Measurements from ENCODE around the gene DNASE2B.

The DNASE2B gene, protein sequence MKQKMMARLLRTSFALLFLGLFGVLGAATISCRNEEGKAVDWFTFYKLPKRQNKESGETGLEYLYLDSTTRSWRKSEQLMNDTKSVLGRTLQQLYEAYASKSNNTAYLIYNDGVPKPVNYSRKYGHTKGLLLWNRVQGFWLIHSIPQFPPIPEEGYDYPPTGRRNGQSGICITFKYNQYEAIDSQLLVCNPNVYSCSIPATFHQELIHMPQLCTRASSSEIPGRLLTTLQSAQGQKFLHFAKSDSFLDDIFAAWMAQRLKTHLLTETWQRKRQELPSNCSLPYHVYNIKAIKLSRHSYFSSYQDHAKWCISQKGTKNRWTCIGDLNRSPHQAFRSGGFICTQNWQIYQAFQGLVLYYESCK
- total RNA-seq, result 0 reads per million in 4 donors

DNA sequence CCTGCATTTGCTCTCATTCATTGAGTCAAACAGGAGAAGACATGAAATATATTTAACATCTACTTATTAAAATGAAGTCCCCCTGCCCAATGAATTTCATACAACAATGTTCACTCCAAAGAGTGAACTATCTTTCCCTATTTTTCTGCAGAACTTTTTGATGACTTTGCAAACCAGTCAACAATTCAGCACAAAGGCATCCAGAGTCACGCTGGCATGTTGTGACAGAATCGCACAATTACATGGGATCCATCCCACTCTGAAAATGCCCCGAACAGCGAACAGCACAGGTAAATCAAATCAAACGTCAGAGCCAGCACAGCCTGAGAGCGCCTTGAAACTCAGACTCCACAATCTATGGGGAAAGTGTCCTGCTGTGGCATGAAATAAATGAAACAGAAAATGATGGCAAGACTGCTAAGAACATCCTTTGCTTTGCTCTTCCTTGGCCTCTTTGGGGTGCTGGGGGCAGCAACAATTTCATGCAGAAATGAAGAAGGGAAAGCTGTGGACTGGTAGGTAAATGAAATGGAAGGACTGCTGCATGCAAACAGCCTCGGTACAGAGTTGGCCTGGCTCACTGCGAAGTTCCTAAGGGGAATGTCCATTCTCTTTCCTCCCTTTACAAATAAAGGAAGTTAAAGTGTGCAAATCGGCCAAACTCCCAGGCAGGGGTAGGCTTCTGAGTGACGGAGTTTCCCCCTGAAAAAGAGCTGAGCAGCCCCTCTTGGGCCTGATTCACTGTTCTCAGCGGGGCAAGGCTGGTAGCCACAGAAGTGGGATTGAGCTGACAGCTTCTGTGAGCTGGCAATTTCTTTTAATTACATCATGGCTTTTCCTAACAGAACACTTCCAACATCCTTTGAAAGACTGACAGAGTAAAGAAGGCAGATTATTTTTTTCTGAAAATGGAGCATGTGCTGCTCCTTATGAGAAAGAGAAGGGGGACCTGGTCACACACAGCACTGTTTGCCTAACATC is at the start of gene DNASE2B:
DNASE2B (plus strand) TSS at position 310 of the 981 bp plus-strand sequence; CDS start at position 391, 81 bp downstream.
- no peak for DNase-seq

DNA sequence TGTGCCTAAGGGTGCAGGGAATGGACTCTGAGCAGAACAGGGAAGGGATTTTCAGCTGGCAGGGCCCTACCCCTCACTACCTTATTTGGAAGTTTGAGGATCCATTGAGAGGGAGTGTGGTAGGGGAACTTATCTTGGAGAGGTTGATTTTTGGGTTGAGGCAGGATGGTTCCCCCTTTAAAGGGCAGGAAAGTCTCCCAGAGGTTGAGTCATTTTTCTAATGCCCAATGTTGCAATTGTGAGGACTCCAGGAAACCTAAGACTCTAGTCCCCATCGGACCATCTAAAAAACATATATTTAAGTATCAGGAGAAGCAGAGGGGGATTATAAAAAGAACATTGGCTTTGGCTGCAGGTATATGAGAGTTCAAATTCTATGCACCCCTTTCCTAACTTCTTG is 49.5 kb upstream of the DNASE2B start:
- DNase-seq, result no peak

DNA sequence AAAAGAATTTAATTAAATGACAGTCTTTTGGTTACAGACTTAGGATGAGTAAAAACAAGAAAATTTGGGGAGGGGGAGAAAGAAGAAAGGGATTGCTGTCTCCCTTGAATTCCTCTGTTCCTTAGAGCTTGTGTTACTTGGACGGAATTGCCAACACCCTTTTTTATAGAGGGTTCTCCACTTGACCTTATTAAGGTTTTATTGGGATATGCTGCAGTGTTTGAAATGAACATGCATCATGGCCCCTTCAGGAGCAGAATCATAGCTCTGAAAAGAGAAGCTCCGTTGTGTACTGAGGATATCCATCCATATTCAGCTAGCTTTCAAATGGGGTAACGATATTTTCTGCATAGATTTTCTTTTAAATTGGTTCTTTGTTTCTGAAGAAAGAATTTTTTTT is 48.2 kb upstream of the DNASE2B start:
- no peak for DNase-seq

DNA sequence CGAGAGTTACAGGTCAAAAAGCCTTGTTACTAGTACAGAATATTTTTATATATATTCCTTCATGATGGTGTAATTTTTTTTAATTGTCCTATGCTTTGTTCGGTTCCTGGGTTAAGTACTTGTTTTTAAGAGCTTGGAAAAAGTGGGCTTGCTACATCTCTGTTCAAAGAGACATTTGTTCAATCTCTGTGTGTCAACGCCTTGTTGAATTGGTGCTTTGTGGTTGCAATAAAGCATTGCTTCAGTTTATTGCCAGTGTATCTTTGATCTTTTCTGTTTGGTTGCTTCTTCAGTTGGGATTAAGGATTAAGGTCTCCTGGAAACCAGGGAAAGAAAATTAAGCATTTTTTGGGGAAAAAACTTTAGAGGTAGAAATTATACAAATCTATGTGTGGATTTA is 47.7 kb upstream of the DNASE2B start:
- DNase-seq, result no peak

DNA sequence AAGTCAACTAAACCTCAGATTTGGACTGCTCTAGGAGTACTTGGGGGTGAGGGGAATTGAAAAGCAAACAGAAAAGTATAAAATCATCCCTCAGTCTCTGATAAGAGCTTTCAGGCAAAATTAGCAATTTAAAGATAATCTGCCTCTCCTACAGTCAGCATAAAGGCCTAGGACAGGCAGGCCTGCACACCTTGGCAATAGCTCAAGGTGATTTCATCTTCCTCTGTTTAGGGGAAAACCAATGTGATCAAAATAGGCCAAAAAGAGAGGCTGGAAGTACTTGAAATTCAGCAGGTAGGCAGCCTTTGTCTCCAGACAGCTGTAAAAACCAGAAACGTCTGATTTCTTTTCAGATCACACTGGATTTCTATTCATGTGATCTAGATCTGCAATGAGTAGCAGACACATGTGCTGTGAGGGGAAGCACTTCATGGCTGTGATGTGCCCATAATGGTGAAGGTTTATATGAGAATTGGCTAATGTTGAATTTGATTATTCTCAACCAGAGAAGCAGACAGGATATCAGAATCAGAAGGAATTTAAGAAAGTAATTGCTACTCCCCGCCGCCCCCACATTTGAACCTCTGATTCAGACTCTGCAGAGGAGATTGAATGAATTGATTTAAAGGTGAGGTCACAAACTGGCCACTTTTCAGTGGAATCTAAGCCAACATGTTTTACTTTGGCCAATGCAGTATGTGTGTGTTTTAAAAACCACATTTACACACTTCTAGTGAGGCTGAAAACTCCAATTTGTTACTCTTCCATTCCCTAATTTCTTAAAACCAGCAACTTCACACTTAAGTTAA is 45.8 kb upstream of the DNASE2B start:
- DNase-seq, result no peak

DNA sequence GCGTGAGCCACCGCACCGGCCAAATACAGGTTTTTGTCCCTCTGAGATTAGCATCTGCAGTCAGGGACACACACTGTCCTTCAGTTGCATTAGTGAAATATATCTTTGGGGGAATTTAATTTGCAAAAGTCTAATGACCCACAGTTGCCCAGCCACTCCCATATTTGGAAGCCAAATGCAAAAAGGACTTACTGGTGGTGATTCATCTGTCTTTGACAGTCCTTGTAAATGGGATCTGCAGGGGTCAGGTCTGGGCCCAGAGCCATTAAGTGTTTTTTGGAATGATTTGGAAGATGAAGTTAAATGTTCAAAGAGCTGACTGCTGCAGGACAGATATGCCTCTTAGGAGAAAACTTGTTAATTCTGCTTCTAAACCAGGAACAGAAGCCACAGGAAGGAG is 44.6 kb upstream of the DNASE2B start:
- DNase-seq, result no peak

DNA sequence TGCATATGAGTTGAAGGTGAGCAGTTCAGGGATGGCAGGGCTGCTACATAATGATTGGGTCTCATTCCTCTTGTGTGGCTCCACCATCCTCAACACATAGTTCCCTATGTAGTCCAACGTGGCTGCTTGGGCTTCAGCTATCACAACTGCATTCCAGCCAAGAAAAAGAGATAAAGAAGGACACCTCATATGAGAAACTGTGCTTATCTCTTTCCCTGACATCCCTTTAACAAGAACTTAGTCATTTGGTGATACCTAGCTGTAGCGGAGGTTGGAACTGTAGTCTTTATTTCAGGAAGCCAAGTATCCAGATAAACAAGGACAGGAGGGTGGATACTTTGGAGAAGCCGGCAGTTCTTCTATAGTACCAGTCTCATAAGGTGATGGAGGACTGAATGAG is 42.7 kb upstream of the DNASE2B start:
- no peak for DNase-seq

DNA sequence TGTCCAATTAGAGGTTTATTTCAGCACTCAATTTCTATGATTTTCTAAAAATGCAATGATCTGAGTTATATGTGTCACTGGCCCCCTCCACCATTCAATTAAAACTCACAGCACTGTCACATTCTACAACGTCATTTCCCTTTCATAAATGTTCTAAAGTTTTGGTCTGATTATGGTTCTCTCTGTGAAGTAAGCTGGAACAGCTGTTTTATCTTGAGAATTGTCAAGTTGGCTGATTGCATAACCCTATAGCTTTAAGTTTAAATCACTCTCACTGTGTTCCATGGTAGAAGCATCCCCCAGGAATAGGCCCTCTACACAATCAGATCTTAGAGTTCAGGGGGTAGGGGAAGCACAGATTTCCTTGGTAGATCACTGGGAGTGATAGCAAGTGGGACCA is 41.4 kb upstream of the DNASE2B start:
- no peak for DNase-seq

DNA sequence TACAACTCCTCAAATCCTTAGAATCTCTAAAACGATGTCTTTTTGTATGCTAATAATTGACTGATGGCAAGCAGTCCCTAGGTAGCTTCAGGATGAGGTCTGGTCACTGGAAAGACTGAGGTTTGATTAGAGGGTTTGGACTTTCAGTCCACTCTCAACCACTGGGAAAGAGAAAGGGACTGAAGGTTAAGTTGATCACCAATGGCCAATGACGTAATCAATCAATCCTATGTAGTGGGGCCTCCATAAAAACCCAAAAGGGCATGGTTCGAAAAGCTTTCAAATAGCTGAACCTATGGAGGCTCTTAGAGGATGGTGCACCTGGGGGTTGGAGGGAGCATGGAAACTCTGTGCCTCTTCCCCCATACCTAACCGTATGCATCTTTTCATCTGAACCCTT is 39.6 kb upstream of the DNASE2B start:
- DNase-seq, result no peak

DNA sequence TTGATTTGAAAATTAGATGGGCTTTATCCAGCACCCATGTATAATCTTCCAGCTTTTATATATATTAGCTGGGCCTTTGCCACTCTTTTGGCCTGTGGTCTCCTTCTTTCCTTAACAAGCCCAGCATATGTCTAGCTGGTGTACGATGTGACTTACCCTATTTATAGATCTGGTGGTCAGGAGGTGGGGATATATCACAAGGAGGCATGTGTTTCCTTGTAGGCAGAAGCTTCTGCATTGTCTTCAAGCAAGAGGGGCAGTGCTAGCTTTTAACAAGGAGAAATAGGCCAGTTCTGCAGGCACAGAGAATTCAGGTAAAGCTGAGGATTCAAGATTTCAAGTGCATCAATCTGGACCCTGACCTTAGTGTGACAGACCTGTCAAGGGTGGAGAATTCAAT is 38.0 kb upstream of the DNASE2B start:
- no peak for DNase-seq

DNA sequence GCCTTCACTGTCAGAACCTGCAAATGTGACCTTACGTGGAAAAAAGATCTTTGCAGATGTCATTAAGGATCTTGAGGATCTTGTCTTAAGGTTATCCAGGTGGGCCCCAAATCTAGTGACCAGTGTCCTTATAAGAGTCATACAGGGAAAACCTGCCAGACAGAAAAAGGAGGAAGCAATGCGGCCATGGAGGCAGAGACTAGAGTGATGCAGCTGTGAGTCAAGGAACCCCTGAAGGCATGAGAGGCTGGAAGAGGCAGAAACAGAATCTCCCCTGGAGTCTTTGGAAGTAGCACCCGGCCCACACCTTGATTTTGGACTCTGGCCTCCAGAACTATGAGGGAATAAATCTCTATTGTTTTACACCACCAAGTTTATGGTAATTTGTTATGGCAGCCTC is 36.5 kb upstream of the DNASE2B start:
- DNase-seq, result no peak

DNA sequence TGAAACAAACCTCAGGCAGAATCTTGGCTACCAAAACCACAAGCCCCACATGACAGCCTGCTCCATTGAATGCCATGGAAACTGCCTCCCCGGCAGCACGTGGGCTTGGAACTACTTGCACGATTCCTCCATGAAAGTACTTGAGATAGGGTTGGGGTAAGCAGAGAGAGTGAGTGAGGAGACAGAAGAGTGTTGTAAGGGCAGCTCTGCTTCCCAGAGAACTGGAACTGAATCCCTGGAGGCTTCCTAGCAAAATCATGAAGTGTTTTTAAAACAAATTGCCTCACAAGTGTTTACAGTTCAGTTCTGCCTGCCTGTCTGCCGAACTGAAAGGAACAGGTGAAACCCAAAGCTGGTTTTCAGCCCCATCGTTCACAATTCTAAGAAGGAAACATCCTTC is 35.3 kb upstream of the DNASE2B start:
- no peak for DNase-seq

DNA sequence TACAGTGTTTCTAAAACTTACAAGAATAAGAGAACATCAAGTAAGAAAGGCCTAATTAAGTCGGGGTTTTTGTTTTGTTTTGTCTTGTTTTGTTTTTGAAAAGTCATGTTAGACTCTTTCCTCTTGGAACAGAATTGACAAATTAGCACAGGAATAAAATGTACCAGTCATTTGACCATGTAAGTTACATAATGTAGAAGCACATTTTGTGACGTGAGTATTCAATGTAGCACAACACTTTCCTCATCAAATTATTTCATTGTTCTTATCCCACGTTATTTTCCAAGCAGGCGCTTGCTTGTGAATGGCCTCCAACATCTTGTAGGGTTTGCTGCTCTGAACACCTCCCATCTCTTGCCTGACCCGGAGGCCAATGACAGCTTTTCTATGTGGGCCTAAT is 34.7 kb upstream of the DNASE2B start:
- no peak for DNase-seq

DNA sequence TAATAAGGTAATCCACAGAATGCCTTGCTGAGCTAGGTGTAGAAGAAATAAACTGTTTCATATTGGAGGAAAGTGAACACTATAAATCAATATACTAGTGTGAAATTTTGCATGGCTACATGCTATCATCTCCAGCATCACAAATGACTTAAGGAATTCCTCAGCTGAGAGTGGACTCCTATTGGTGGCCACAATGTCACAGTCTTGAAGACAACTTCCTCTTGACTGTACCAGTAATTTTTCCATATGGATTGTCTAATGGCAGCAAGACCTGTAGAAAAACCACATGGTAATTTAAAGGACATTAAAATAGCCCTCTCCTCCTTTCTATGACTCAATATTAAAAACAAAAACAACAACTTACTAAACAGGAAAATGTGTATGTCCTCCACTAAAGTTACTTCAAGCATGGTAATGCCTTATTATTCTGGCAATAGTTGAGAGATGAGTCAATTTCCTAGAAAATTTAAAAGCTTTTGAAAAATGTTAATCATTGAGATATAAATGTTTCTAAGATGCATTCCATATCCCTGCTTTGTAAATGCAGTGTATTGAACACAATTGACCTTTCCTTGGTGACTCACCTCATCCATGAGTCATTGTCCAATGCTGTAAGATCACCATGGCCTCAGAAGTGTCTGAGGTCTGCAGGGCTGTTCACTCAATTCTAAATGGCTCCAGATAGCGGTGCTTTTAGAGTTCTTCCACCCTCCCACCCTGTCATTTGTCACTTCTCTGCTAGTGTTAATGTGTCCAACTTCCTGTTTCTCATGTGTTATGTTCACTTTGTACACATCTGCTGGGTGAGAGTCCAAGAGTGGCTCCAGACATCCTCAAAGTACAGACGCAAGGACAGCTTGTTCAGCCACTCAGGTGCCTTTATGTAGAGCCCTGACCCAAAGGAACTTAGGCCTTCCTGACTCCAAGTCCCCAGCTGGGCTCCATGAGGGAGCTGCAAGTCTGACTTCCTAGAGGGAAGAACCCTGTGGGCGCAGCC is 32.8 kb upstream of the DNASE2B start:
- DNase-seq, result no peak

DNA sequence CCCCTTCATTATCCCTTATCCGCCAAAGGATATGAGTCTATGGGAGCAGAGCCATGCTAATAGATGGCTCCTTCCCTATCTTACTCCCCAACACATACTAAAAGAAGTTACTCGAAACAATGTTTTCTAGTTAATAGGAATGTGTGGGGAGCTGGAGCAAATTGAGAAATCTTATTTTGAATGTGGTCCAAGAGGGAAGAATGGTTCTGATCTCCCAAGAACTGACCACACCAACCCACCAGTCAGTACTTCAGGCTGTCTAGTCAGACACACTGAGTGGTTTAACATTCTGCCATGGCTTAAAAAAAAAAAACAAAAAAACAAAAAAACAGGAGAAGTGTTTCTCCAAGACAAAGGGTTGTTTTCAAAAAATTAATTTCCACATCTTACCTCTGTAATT is 31.5 kb upstream of the DNASE2B start:
- no peak for DNase-seq

DNA sequence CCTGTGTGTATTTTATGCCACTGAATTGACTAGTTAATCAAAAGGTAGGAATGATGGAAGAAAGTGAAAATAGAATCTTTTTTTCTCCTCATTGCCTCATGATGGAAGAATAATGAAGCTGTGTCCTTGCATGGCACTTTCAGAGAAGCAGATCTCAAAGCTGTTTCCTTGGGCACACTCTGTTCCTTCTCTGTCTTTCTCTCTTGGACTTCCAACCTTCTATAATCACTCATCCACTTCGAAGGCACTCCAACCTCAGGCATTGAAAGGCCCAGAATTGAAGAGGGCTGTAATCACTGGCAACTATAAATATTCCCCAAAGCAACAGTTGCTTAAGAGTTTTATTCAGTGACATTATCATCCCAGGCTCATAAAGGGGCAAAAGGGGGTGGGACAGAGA is 31.1 kb upstream of the DNASE2B start:
- no peak for DNase-seq

DNA sequence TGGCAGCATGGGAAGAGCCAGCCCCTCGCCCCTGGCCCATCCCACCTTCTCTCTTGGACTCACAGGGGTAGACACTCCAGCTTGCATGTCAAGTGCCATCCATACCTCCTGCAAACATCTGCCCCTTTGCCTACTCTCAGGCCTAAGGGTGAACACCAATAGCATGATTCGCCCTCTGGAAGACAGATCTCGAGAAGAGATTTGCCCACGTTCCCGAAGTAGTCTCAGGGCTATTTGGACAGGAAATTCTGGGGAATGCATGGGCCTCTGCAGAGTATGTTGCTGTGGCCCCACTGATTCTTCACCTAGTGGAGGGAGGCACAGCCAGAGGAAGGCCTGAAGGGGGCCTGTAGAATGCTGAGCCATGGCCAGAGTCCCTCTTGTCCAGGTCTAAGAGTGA is 29.8 kb upstream of the DNASE2B start:
- no peak for DNase-seq

DNA sequence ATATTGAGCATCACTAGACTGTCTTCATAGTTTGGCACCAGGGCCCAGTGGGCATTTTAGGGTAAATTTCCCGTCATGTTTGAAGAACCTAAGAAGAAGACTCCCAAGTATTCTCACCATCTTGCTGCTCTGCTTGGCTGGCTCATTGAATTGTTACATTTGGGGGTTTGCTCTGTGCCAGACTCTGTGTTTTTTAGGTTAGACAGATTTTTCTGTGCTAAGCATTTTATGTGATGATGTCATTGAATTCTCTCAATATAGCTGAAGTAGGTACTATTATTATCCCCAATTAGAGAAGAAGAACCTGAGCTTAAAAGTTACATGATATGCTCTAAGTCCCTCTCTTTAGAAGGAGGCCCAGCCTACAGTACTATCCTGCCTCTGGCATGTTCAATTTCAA is 28.0 kb upstream of the DNASE2B start:
- DNase-seq, result no peak

DNA sequence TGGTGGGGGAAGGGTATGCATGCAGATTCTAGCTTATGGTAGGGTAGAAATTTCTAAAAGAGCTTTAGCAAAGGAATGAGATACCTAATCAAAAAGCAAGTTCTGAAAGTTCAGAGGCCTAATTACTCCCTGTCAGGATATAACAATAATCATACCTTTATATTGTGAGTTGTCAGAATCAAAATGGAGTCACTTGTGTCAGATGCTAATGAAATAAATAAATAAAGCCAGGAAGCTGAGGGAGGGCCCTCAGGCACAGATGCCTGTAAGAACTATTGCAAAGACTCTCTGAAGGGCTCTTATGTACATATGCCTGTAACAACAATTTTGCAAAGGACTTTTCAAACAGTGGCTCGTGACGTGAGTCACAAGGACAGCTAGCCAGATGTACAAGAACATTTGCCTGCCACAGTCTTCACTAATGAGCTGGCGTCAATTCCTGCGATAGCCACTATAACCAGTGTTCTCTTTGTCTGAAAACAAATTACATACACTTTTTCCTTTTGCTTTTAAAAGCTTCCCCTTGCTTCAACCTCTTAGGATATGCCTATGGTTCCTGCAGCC is 27.4 kb upstream of the DNASE2B start:
- no peak for DNase-seq

DNA sequence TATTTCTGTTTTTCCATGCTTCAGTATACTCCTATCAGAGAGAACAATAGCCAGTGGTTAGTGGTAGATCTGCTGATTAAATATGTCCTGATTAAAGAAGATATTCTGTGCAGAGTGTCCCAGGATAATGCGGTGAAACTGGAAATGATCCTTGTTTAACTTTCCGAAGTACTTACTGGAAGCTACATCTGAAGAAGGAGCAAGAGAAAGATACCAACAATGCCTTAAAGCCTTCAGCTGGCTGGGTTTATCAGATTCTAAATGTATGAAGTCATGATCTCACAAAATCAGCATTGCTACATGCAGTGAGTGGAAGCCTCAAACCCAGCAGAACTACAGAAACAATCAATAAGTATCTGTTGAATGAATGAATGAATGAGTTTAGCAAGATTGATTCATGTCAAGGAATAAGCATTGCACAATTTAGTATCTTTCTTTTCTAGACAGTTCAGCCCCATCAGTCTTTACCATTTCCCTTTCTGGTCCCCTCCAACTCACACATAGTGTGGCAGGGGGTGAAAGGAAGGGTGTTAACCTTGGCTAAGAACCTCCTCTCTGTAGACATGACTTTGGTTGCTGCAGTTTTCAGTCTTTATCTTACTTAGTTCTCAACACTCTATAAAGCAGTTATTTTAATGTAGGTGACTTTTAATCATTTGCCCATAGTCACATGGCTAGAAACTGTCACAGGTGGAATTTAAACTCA is 24.7 kb upstream of the DNASE2B start:
- DNase-seq, result no peak

Data from T-helper 1 cell (primary cell).